ENCODE data around the gene SFSWAP. TPM values are rescaled to one million over a fixed set of nuclear protein-coding genes. Genes with fewer than 3 reads are reported as not detected.
"Not testable (repeated sequence)": the region's sequence is repeated elsewhere in the genome, so short reads cannot be mapped to it uniquely, and the experiment has no call there.

SFSWAP gene
- total RNA-seq, 1 experiment from 2014 or later, result 50.4 TPM

- TF ChIP-seq EZH2 (IDR thresholded peaks at IDR 0.05) (no peak), CEBPB (IDR thresholded peaks at IDR 0.05; ENCODE audit: low read depth) (no peak), JUND (IDR thresholded peaks at IDR 0.05) (no peak)
Measured at GRCh38 chr12:131676544-131676943, 34.3 kb upstream of the SFSWAP start (continued).

GRCh38 chr12:131677067-131677466, 33.8 kb upstream of the SFSWAP start:
- H3K27me3 ChIP-seq (ENCODE audit: insufficient read depth, low read length); H3K4me2 ChIP-seq (ENCODE audit: low read length); BruUV-seq (replicated peaks); H4K20me1 ChIP-seq (ENCODE audit: insufficient read depth); H3K9ac ChIP-seq (ENCODE audit: low read length); H3K9me3 ChIP-seq (ENCODE audit: control insufficient read depth in 1 of 2, insufficient read depth in 1 of 2, low read depth in 1 of 2, low read length in 2 of 2); H3K36me3 ChIP-seq (ENCODE audit: control insufficient read depth in 1 of 2, insufficient read depth in 2 of 2, low read length in 2 of 2); H3K4me3 ChIP-seq (replicated peaks in 1 of 2; ENCODE audit: low read depth in 1 of 2, low read length in 2 of 2); RAD21 ChIA-PET (ENCODE audit: low non-redundant PET in 1 of 2, low total read pairs in 2 of 2, uncharacterized antibody in 2 of 2, unreplicated experiment in 2 of 2); POLR2A ChIA-PET; H3K27ac ChIP-seq (ENCODE audit: low read depth, low read length); ATAC-seq; CTCF ChIA-PET; H3K9me2 ChIP-seq (ENCODE audit: insufficient read depth); DNase-seq (ENCODE audit: low read depth, low spot score); H3K79me2 ChIP-seq (ENCODE audit: insufficient read depth, low read length); H2AFZ ChIP-seq (ENCODE audit: low read depth, low read length, poor library complexity, severe bottlenecking); intact Hi-C loops (cut with micrococcal nuclease): not testable (repeated sequence)
- H3K4me1 ChIP-seq (ENCODE audit: control insufficient read depth in 1 of 2, insufficient read depth in 2 of 2, low read length in 2 of 2), result peaks cover 0 to 12% of the 10 kb centered on the region in 2 experiments; a peak in 2 of 4 replicates

GRCh38 chr12:131677699-131678098, 33.2 kb upstream of the SFSWAP start:
- Histone ChIP-seq H3K9me2 (ENCODE audit: insufficient read depth) (no peaks in the 10 kb centered on the region), H3K4me3 (replicated peaks in 1 of 2; ENCODE audit: low read depth in 1 of 2, low read length in 2 of 2) (no peak overlapping the region), H3K79me2 (ENCODE audit: insufficient read depth, low read length) (no peaks in the 10 kb centered on the region), H4K20me1 (ENCODE audit: insufficient read depth) (no peaks in the 10 kb centered on the region), H3K9ac (ENCODE audit: low read length) (no peak overlapping the region), H3K4me2 (ENCODE audit: low read length) (no peak overlapping the region), H3K9me3 (ENCODE audit: control insufficient read depth in 1 of 2, insufficient read depth in 1 of 2, low read depth in 1 of 2, low read length in 2 of 2) (peaks cover 0 to 8% of the 10 kb centered on the region in 2 experiments; a peak in 1 of 4 replicates), H3K27me3 (ENCODE audit: insufficient read depth, low read length) (no peaks in the 10 kb centered on the region), H2AFZ (ENCODE audit: low read depth, low read length, poor library complexity, severe bottlenecking) (no peak overlapping the region), H3K4me1 (ENCODE audit: control insufficient read depth in 1 of 2, insufficient read depth in 2 of 2, low read length in 2 of 2) (peaks cover 0 to 18% of the 10 kb centered on the region in 2 experiments; a peak in 2 of 4 replicates), H3K27ac (ENCODE audit: low read depth, low read length) (no peak overlapping the region), H3K36me3 (ENCODE audit: control insufficient read depth in 1 of 2, insufficient read depth in 2 of 2, low read length in 2 of 2) (no peaks in the 10 kb centered on the region)
- DNase-seq (ENCODE audit: low read depth, low spot score), result no peak
- intact Hi-C loops (cut with micrococcal nuclease), result no loop called here
- ChIA-PET POLR2A (no interaction called here), CTCF (no interaction called here), RAD21 (ENCODE audit: low non-redundant PET in 1 of 2, low total read pairs in 2 of 2, uncharacterized antibody in 2 of 2, unreplicated experiment in 2 of 2) (no interaction called here)
- TF ChIP-seq JUND (IDR thresholded peaks at IDR 0.05) (no peak), POLR2A (IDR thresholded peaks at IDR 0.05; ENCODE audit: borderline replicate concordance, extremely low read depth, insufficient read depth, insufficient read length) (no peak), TCF7L2 (IDR thresholded peaks at IDR 0.05; ENCODE audit: borderline replicate concordance, extremely low read depth, insufficient read depth, insufficient read length) (no peak), SRF (IDR thresholded peaks at IDR 0.05; ENCODE audit: low read depth) (no peak), POLR2AphosphoS5 (IDR thresholded peaks at IDR 0.05; ENCODE audit: low read depth, low read length) (no peak), YY1 (IDR thresholded peaks at IDR 0.05; ENCODE audit: extremely low read depth, insufficient replicate concordance, low read depth, low read length) (no peak), RAD21 (IDR thresholded peaks at IDR 0.05; ENCODE audit: low read depth) (no peak), SP1 (IDR thresholded peaks at IDR 0.05; ENCODE audit: low read depth) (no peak), ZFX (IDR thresholded peaks at IDR 0.05) (no peak), CBX3 (IDR thresholded peaks at IDR 0.05; ENCODE audit: low read depth) (no peak), ZBTB33 (IDR thresholded peaks at IDR 0.05; ENCODE audit: extremely low read depth, insufficient replicate concordance, low read length) (no peak), EZH2phosphoT487 (IDR thresholded peaks at IDR 0.05; ENCODE audit: borderline replicate concordance) (no peak), EZH2 (IDR thresholded peaks at IDR 0.05) (no peak), FOSL1 (IDR thresholded peaks at IDR 0.05; ENCODE audit: low read depth) (no peak), ZNF274 (IDR thresholded peaks at IDR 0.05; ENCODE audit: low read depth, low read length) (no peak), MAX (IDR thresholded peaks at IDR 0.05) (no peak)
- BruUV-seq (replicated peaks), result no TSS peak
- ATAC-seq, result no peak
